HepG2 (cell line): ENCODE data around the gene ANKRD55. TPM values are rescaled to one million over a fixed set of nuclear protein-coding genes. Genes with fewer than 3 reads are reported as not detected.

Source experiments
- DBP ChIP-seq: sonication (generic); formaldehyde crosslinking; IDR thresholded peaks from 2 replicates; pipeline ENCODE4 v1.4.0; 2020; ENCODE audit warnings: missing genetic modification reagents; ENCODE audit errors: not compliant biosample characterization
- DPF2 ChIP-seq: sonication (generic); formaldehyde crosslinking; IDR thresholded peaks from 2 replicates; pipeline ENCODE4 v1.4.0; 2020; ENCODE audit warnings: mild to moderate bottlenecking, low read depth, missing genetic modification reagents, borderline replicate concordance
- ERF ChIP-seq: IDR thresholded peaks from 2 replicates; pipeline ENCODE4 v1.6.1; 2018; ENCODE audit warnings: missing biosample characterization, missing genetic modification reagents
- GATAD1 ChIP-seq: IDR thresholded peaks from 2 replicates; pipeline ENCODE4 v1.6.1; 2016; ENCODE audit warnings: missing genetic modification reagents, missing compliant biosample characterization
- GPN1 ChIP-seq: sonication (generic); formaldehyde crosslinking; IDR thresholded peaks from 2 replicates; pipeline ENCODE4 v1.5.1; 2020; ENCODE audit warnings: missing genetic modification reagents, borderline replicate concordance
- JUN ChIP-seq: sonication (generic); formaldehyde crosslinking; IDR thresholded peaks from 2 replicates; pipeline ENCODE4 v1.4.0; 2020; ENCODE audit warnings: mild to moderate bottlenecking, missing genetic modification reagents
- KDM1A ChIP-seq: IDR thresholded peaks from 2 replicates; pipeline ENCODE4 v1.6.1; 2016; ENCODE audit warnings: missing compliant biosample characterization
- MEIS2 ChIP-seq: sonication (generic); formaldehyde crosslinking; IDR thresholded peaks from 2 replicates; pipeline ENCODE4 v1.9.0; 2021; ENCODE audit warnings: mild to moderate bottlenecking, missing genetic modification reagents
- NFRKB ChIP-seq: fragments of 450-650 bp; IDR thresholded peaks from 2 replicates; pipeline ENCODE4 v1.6.1; 2017
- PAWR ChIP-seq: sonication (generic); formaldehyde crosslinking; IDR thresholded peaks from 2 replicates; pipeline ENCODE4 v1.4.0; 2020; ENCODE audit warnings: missing genetic modification reagents, mild to moderate bottlenecking, borderline replicate concordance
- PITX1 ChIP-seq: sonication (generic); formaldehyde crosslinking; IDR thresholded peaks from 2 replicates; pipeline ENCODE4 v1.5.1; 2020; ENCODE audit warnings: mild to moderate bottlenecking, missing genetic modification reagents
- POLR2AphosphoS5 ChIP-seq: IDR thresholded peaks from 2 replicates; pipeline ENCODE4 v1.6.1; 2012; ENCODE audit warnings: low read depth, low read length
- RARA ChIP-seq: IDR thresholded peaks from 2 replicates; pipeline ENCODE4 v1.6.1; 2016; ENCODE audit warnings: missing genetic modification reagents, missing compliant biosample characterization
- RBM39 ChIP-seq: fragments of 200-400 bp; formaldehyde crosslinking; IDR thresholded peaks from one replicate; pipeline ENCODE4 v1.6.1; 2018; ENCODE audit warnings: antibody characterized with exemption, mild to moderate bottlenecking, low read depth, low read length; ENCODE audit not compliant: poor library complexity, severe bottlenecking
- SSRP1 ChIP-seq: IDR thresholded peaks from 2 replicates; pipeline ENCODE4 v1.6.1; 2016; ENCODE audit warnings: control low read depth
- TBL1XR1 ChIP-seq: fragments of 150-350 bp; IDR thresholded peaks from 2 replicates; pipeline ENCODE4 v1.6.1; 2014; ENCODE audit warnings: borderline replicate concordance, low read length; ENCODE audit not compliant: partially characterized antibody
- TRAFD1 ChIP-seq: sonication (generic); formaldehyde crosslinking; IDR thresholded peaks from 2 replicates; pipeline ENCODE4 v1.5.1; 2020; ENCODE audit warnings: missing genetic modification reagents, mild to moderate bottlenecking, borderline replicate concordance
- TRIM22 ChIP-seq: fragments of 450-650 bp; IDR thresholded peaks from 2 replicates; pipeline ENCODE4 v1.6.1; 2017
- ZBTB3 ChIP-seq: sonication (generic); formaldehyde crosslinking; IDR thresholded peaks from 2 replicates; pipeline ENCODE4 v1.4.0; 2020; ENCODE audit warnings: low read depth, mild to moderate bottlenecking, moderate library complexity, missing genetic modification reagents, borderline replicate concordance
- ZNF124 ChIP-seq: sonication (generic); formaldehyde crosslinking; IDR thresholded peaks from 2 replicates; pipeline ENCODE4 v1.4.0; 2020; ENCODE audit warnings: missing genetic modification reagents
- ZNF138 ChIP-seq: sonication (generic); formaldehyde crosslinking; IDR thresholded peaks from 2 replicates; pipeline ENCODE4 v1.5.0; 2020; ENCODE audit warnings: mild to moderate bottlenecking, low read depth, missing genetic modification reagents
- ZNF253 ChIP-seq: sonication (generic); formaldehyde crosslinking; IDR thresholded peaks from 2 replicates; pipeline ENCODE4 v1.8.0; 2022; ENCODE audit warnings: mild to moderate bottlenecking, missing genetic modification reagents, borderline replicate concordance
- ZNF256 ChIP-seq: sonication (generic); formaldehyde crosslinking; conservative IDR thresholded peaks from 2 replicates; pipeline ENCODE4 v1.4.0; 2020; ENCODE audit warnings: missing genetic modification reagents
- ZNF460 ChIP-seq: sonication (generic); formaldehyde crosslinking; IDR thresholded peaks from 2 replicates; pipeline ENCODE4 v1.5.1; 2020; ENCODE audit warnings: missing genetic modification reagents, mild to moderate bottlenecking, borderline replicate concordance
- ZNF552 ChIP-seq: sonication (generic); formaldehyde crosslinking; IDR thresholded peaks from 2 replicates; pipeline ENCODE4 v1.9.0; 2022; ENCODE audit warnings: missing genetic modification reagents, mild to moderate bottlenecking, borderline replicate concordance
- ZNF556 ChIP-seq: sonication (generic); formaldehyde crosslinking; IDR thresholded peaks from 2 replicates; pipeline ENCODE4 v1.4.0; 2020; ENCODE audit warnings: mild to moderate bottlenecking, missing genetic modification reagents, borderline replicate concordance
- ZNF614 ChIP-seq: IDR thresholded peaks from 2 replicates; pipeline ENCODE4 v1.6.1; 2018; ENCODE audit warnings: missing biosample characterization, missing genetic modification reagents, inconsistent platforms, borderline replicate concordance
- ZNF629 ChIP-seq: sonication (generic); formaldehyde crosslinking; conservative IDR thresholded peaks from 2 replicates; pipeline ENCODE4 v1.5.0; 2020; ENCODE audit warnings: missing genetic modification reagents
- polyA plus RNA-seq, 8 experiments: library from polyadenylated mRNA; depleted of rRNA in 3 of 8; stranded (reverse) in 7 of 8; unstranded in 1 of 8; fragments of >200 nt; fragmentation: Illumina TruSeq in 4 of 8; extraction: Trizol in 4 of 8; gene quantifications; 2 replicates each; pipeline versions ENCODE4 v1.2.1 to v1.2.3, GENCODE V29; 2011 to 2016; ENCODE audit warnings: low read depth in 4 of 8, missing spikeins in 1 of 8, mixed read lengths in 1 of 8; ENCODE audit not compliant: insufficient read depth in 1 of 8
- total RNA-seq, 5 experiments: library from RNA; depleted of rRNA; stranded (reverse); fragments of >200 nt; fragmentation: Illumina TruSeq; extraction: Trizol; gene quantifications; 2 replicates each; pipeline ENCODE4 v1.2.3, GENCODE V29; 2016; ENCODE audit warnings: low read depth in 1 of 5
- TF ChIP-seq, protein P1 (sequence below): sonication (generic); formaldehyde crosslinking; IDR thresholded peaks from 2 replicates; pipeline ENCODE4 v1.4.0; 2020; ENCODE audit warnings: mild to moderate bottlenecking, missing genetic modification reagents

Gene ANKRD55
- total and polyA plus RNA-seq, 2 of the 13 experiments (the other 11 are each of a cell fraction or from before 2014, with no cell fraction given) = 0.11 to 0.28 TPM

DNA sequence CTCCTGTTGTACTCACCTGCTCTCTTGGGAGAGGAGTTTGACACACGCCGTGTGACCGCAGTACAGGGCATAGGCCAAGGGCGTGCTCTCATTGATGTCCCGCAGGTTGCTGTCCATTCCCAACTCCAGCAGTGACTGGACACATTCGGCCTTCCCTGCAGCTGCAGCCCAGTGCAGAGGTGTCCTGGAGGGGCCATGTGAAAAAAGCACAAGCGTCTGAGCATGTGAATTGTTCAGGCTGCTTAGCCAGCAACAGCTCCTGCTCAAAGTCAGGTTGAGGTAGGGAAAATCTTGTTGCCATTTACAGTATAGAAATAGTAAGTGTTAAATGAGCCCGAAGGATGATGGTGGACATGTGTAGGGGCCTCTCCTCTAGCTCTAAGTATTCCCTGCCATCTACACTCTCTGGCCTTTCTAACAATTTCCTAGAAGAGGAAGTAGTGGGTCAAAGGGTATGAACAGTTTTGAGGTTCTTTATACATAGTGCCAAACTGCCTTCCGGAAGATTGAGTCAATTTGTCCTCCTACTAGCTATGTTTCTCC is 116.5 kb downstream of the ANKRD55 start (continued):
- TF ChIP-seq ZNF460 (CRISPR knock-in tag) (no peak; the same call in 1 of the 2 replicates), ZNF138 (no peak), TRAFD1 (no peak), ZNF552 (CRISPR knock-in tag) (no peak), PAWR (CRISPR knock-in tag) (no peak), POLR2AphosphoS5 (peak; percentile 44; the same call in 1 of the 2 replicates), PITX1 (CRISPR knock-in tag) (peak; percentile 40; the same call in 1 of the 2 replicates), ZBTB3 (CRISPR knock-in tag) (no peak), GPN1 (CRISPR knock-in tag) (no peak), GATAD1 (CRISPR knock-in tag) (peak; percentile 37; the same call in 1 of the 2 replicates), SSRP1 (peak; percentile 71; the same call in 1 of the 2 replicates), ZNF253 (CRISPR knock-in tag) (no peak), MEIS2 (CRISPR knock-in tag) (peak; percentile 87), DPF2 (CRISPR knock-in tag) (peak; percentile 76), KDM1A (CRISPR knock-in tag) (0 out of 2 replicates have a peak, but pooled peaks have one; percentile 39), DBP (CRISPR knock-in tag) (no peak), ZNF614 (CRISPR knock-in tag) (peak; percentile 96; the same call in 1 of the 2 replicates), ZNF556 (peak; percentile 85), RARA (CRISPR knock-in tag) (peak; percentile 92), RBM39 (no peak), ZNF629 (CRISPR knock-in tag) (peak; percentile 36; the same call in 1 of the 2 replicates), TBL1XR1 (peak; percentile 71), TRIM22 (no peak), ZNF124 (CRISPR knock-in tag) (no peak), NFRKB (no peak), ERF (CRISPR knock-in tag) (0 out of 2 replicates have a peak, but pooled peaks have one; percentile 30), ZNF256 (CRISPR knock-in tag) (no peak), JUN (CRISPR knock-in tag) (0 out of 2 replicates have a peak, but pooled peaks have one; percentile 38)
- TF ChIP-seq, protein P1, sequence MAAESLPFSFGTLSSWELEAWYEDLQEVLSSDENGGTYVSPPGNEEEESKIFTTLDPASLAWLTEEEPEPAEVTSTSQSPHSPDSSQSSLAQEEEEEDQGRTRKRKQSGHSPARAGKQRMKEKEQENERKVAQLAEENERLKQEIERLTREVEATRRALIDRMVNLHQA = no peak
